ENCODE data around the gene CYB5R4.

GRCh38 chr6:83978324-83978734, 118.8 kb downstream of the CYB5R4 start:
- TF ChIP-seq ATF3 (IDR thresholded peaks at IDR 0.05), result no peak
- TF ChIP-seq RAD21 (IDR thresholded peaks at IDR 0.05; ENCODE audit: low read depth), result no peak
- no peak for TF ChIP-seq POLR2A (IDR thresholded peaks at IDR 0.05; ENCODE audit: borderline replicate concordance, extremely low read depth, insufficient read depth, insufficient read length)
- no peak for TF ChIP-seq CEBPB (IDR thresholded peaks at IDR 0.05; ENCODE audit: low read depth)

Data from HCT116 (cell line).